ENCODE data around the gene LAMA3. TPM values are rescaled to one million over a fixed set of nuclear protein-coding genes. Genes with fewer than 3 reads are reported as not detected.
"Not testable (repeated sequence)": the region's sequence is repeated elsewhere in the genome, so short reads cannot be mapped to it uniquely, and the experiment has no call there.

The LAMA3 gene
- polyA plus RNA-seq, 3 donors: 2.0 to 3.2 (median 2.2) TPM

DNA sequence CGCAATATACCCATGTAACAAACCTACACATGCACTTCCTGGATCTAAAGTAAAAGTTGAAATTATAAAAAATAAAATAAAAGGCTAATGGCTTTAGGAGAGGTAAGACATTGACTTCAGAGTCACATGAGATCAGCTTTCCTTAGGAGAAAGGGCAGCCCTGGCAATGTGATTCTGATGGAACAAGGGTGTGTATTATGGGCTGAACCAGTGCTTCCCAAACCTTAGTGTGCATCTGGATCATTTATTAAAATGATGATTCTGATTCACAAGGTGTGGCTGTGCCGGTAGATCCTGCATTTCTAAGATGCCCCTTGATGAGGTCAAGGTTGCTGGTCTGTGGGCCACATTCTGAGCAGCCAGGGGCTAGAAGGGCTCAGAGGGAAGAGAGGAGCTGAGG is 42.6 kb downstream of the LAMA3 start:
- DNase-seq: no peak

DNA sequence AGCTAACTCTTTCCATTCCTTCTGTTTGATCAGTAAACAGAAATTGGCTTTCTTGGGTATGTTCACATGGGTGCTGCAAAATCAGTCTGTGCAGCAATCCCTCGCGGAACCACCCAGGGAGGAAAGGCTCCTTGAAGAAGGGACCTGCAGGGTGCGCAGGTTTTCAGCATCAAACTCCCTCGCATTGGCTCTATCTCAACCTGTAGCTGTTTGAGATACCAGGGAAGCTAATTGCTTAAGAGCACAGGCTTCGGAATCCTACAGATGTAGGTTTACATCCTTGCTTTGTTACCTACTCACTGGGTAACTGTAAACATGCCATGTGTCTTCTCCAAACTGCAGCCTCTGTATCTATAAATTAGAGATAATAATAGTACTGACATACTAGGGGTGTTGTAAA is 43.2 kb downstream of the LAMA3 start:
- no peak for DNase-seq

DNA sequence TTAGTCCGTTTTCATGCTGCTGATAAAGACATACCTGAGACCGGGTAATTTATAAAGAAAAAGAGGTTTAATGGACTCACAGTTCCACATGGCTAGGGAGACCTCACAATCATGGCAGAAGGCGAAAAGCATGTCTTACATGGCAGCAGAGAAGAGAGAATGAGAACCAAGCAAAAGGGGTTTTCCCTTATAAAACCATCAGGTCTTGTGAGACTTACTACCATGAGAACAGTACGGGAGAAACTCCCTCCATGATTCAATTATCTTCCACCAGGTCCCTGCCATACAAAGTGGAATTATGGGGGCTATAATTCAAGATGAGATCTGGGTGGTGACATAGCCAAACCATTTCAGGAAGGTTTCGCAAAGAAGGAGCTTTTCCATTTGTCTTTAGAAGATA is 44.0 kb downstream of the LAMA3 start:
- DNase-seq: not testable (repeated sequence)

DNA sequence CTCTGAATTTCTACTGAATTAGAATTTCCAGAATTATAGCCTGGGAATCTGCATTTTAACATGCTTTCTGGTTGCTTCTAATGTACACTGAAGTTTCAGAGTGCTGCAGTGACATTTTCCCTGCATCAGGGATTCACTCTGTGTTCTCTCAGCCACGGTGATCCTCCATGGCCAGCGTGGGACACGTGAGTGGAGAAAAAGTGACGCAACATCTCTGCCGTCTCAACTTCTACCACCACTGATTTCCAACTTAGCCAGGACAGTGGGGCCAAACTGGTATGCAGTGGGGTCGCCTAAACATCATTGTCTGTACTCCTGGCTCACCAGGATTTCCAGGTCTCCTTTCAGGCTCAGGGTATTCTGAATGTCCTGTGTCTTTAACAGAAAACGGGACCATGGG is 44.6 kb downstream of the LAMA3 start:
- DNase-seq: no peak

DNA sequence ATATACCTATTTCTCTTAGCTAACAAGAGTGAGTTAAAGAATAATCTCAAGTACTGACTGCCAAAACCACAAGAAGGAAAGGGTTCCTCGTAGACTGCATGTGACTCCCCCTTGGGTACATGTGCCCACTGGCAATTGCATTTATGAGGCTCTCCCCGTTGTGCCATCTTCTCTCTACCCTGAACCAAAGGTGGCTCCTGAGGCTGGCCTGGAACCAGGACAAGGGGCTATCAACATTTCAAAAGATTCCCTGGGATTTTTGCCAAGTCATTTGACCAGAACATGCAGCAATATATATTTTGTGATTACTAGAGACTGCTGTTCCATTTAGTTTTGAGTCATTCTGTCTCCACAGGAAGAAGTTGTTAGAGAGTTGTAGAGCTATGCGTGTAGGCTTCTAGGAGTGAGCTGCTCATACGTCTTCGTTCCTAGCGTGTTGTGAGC is 45.8 kb downstream of the LAMA3 start:
- no peak for DNase-seq

DNA sequence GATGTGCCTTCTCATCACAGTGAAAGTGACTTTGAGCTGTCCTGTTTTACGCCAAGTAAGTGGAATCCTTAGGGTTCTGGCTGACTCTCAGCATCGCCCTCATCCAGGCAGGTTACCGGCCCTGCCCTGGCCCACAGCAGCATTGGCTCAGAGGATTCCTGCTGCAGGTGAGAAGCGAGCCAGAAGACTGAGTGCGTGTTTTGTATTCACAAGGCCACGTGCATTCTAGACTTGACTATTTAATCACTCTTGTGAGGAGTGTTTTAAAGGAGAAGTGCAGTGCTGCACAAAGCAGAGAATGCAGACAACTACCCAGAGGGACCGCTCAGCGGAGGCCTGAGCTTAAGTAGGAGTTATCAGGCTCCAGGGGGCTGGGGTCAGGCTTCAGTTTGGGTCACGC is 48.3 kb downstream of the LAMA3 start:
- DNase-seq: no peak

DNA sequence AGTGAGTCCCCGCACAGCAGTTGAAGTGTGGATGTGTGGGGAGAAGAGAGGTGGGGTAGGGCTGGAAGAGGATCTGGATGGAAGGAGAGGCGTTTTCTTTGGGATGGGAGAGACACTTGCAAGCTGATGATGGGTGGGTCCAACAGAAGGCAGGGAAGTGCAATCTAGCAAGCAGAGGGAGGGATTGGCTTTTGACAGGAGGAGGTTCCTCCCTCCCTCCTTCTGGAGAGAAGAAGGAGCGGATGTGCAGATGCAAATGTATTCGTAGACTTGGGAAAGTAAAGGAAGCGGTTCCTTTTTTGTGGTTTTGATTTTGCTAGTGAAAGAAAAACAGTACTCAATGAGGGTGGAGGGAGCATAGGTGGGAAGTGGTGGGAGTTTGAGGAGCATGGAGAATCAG is 48.9 kb downstream of the LAMA3 start:
- no peak for DNase-seq

DNA sequence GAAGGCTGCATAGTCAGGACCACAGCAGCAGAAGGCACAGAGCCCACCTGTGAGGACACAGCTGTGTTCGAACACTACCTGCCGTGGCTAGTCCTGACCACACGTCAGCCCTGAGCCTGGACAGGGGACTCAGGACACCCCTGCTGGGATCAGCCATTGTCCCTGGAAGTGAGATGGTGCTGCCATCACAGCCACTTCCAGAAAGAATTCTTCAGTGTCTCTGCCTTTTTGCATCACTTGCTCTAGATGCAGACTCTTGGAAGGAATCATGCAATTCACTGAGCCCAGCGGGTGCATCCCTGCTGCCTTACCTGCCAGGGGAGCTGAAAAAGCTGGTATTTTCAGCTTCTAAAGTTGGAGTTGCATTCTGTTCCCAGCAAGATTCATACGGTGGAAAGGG is 49.3 kb downstream of the LAMA3 start:
- DNase-seq: no peak

DNA sequence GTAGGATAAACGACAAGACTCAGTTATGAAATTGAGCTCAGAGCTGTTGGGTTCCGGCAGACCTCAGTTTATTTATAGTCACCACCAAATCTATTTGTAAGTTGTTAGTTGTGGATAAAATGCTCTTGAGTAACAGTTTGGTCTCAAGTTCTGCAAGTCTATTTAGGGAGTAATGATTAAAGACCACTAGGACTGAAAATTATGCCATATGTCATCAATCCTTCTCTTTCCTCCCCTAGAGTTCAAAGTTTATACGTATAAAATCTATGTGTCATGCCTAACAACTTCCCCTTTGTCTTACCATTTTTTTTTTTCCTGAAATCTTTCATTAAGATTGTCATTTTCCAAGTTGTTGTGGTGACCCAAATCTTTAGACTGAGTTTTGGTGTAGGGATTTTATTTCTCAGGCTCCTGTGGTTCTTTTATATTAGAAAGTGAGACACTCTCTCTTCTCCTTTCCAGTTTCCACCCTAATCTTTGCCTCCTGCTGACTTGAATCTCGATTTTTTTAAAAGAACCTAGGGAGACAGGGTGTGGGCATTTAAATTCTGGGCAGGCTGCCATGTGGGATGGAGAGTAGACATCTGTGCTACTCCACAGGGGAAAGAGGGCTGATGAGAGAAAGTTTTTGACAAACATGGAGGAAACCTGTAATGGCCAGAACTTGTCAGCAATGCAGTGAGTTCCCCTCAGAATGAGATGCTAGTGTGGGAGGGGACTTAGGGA is 51.0 kb downstream of the LAMA3 start:
- no peak for DNase-seq

DNA sequence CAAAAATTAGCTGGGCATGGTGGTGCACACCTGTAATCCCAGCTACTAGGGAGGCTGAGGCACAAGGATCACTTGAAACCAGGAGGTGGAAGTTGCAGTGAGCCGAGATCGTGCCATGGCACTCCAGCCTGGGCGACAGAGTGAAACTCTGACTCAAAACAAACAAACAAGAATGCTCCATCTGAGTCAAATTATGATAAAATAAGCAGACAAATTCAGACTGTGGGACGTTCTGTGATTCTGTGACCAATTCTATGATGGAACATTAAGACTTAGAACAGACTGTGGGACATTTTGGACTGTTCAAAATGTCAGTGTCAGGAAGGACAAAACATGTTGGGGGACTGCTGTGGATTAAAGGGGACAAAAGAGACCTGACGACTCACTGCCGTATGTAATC is 52.7 kb downstream of the LAMA3 start:
- not testable (repeated sequence) for DNase-seq

DNA sequence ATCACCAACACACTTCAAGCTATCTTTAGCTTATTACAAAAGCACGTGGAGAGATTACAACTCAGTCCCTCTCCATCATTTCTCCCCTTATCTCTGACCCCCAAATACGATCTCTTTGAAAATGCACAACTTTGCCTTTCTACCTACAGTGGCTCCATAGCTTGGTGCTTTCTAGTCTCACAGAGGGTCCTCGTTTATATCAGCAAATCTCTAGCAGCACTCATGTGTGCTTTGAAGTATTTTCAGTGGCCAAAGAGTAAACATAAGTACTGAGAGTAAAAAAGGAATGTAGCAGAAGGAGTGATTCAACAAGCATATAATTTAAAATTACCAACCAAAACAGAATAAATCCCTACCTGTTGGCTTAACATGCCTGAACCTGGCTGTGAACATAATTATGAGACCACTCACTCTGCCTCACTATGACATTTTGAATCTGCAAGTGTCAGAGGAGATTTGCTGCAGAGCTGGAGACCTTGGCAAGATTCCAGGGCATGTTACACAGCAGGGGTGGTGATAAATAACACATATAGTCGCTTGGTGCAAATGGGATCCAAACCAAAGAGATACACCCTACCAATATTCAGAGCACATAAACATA is 54.6 kb downstream of the LAMA3 start:
- no peak for DNase-seq

DNA sequence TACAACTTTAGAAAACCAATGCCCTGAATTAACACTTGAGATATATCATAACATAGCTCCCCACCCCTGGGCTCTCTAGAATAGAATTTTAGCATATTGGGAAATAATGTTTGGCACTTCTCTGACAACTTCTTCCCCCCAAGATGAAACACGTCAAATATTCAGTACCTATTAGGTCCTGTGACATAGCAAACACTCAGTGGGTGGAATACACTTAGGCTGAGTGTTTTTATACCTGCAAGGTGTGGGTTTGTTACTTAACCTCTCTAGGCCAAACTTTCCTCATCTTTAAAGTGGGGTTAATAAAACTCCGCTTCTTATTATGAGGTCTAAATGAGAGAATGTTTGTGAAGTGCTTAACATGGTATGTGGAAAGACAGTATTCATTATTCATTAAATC is 56.1 kb downstream of the LAMA3 start:
- DNase-seq: no peak

DNA sequence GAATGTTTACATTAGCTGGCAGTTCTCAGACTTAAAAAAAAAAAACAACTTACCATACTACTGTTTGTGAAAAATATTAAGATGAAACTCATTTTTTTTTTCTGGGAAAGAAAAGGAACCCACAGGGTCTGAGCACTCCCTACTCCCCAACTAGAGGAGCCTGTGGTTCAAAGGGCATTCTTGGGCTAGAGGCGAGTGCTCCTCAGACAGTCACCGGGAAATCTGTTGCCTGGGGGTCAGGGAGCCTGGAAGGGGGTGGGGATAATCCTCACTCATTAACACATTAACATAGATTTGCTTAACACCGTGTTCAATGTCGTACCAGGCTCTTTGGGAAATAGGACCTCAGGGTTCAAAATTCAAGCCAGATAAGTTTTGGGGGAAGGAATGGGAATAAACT is 57.6 kb downstream of the LAMA3 start:
- no peak for DNase-seq

DNA sequence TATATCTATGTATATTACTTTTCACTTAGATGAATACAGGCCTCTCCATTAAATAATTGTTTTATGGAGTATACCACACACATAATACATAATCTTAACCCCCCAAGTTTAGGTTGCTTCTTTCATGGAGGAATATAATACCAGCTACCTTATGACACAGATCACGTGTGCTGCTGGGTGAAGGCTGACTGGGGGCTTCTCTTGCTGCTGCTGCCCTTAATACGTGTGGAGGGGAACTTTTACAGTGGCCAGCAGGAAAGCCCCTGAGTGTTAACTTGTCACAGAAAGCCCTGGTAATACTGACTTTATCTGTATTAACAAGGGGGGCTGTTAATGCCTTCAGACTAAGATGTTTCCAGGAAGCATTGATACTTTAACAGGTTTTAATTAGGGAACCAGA is 63.1 kb downstream of the LAMA3 start:
- no peak for DNase-seq

DNA sequence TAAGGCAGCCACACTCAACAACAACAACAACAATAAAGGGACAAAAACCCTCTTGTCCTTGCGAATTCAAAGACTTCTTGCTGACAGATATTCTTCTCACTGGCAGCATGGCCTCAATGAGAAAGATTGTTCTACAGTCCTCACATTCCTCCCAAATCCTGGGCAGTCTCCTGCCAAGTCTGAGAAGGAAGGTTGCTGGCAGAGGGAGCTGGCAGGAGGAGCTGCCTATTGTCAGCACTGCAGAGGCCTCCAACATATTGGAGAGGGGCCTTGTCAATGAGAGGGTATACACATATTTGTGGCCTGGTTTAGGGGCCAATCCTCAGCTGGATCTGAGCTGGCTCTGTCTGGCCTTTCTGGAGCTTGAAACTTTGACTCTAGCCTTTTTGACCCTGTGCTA is 63.5 kb downstream of the LAMA3 start:
- no peak for DNase-seq

DNA sequence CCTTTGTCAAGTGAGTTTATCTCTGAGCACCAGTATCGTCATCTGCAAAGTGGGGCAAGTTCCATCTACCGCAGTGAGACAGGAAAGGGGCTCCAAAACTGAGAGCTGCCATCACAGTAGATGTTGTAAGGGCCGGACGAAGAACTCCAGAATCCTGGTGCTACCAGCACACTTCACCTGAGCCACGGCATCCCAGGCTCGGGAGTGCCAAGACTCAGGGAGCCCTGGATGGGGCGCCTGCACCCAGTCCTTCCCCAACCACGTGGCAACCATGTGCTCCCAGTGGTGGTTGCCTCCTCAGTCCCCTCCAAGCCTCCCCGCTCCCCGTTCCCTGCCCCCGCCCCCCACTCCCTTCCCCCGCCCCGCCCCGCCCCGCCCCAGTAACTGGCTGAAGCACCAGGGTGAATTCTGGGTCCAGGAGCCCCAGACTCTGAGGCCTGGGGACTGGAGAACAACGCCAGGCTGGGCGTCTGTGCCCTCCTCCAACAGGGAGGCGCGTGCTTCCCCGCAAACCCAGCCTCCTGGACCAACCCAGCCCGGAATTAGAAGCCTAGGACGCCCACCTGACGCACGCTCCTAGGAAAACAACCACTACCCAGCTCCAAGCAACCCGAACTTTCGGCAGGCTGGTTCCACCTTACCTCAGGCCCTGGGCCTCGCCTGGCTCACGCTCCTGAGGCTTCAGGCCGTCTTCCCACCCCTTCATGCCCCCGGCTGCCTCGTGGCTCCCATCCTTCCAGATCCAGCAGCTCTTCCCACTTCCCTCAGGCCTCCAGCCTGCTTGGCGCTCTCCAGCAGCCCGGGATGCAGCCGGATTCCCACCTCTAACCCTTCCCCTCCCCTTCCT is 67.6 kb downstream of the LAMA3 start:
- no peak for DNase-seq

DNA sequence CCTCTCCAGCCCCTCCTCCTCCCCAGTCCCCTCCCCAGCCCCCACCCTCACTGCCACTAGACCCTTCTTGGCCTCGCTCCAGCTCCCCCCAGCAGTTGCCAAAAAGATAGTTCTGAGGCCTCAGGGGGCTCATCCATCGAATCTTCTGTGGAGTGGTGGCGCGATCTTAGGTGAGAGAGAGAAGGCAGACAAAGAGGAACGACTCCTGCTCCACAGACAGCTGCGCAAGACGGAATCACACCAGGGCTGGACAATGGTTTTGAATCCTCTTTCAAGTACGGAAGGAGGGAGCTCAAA is 68.1 kb downstream of the LAMA3 start:
- no peak for DNase-seq

DNA sequence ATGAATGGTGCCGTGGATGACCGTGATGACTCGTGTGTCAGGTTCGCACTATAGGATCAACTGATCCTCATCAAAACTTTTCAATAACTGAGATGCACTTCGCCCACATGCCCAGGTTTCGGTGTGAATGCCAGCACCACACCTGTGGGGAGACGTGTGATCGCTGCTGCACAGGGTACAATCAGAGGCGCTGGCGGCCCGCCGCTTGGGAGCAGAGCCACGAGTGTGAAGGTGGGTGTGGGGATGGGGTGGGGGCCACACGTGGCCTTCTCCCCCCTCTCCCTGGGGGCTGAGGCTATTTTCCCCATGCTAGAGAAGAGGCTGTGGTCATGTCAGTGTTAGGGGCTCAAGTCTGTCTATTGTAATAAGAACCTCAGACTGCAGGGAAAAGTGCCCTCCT is 69.0 kb downstream of the LAMA3 start:
- DNase-seq: no peak

DNA sequence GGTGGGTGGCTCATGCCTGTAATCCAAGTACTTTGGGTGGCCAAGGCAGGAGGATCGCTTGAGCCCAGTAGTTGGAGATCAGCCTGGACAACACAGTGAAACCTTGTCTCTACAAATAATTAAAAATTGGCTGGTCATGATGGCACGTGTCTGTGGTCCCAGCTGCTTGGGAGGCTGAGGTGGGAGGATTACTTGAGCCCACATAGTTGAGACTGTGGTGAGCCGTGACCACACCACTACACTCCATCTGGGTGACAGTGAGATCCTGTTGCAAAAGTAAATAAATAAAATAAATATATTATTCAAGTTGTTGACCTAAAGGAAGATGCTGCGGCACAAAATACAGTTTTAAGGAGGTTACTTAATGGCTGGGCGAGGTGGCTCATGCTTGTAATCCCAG is 72.7 kb downstream of the LAMA3 start:
- DNase-seq: no peak

DNA sequence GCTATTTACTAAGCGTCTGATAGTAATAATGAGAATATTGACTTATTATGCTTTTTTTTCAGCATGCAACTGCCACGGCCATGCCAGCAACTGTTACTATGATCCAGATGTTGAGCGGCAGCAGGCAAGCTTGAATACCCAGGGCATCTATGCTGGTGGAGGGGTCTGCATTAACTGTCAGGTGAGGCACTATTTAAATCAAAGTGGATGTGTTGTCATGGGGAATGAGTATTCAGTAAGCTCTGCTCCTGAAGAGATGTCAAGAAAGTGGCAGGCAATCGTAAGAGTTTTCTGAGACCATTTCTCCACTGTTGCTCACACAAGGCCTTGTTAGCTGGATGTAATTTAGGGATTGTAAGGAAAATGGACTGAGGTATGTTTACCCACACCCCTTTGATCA is 74.1 kb downstream of the LAMA3 start:
- no peak for DNase-seq

DNA sequence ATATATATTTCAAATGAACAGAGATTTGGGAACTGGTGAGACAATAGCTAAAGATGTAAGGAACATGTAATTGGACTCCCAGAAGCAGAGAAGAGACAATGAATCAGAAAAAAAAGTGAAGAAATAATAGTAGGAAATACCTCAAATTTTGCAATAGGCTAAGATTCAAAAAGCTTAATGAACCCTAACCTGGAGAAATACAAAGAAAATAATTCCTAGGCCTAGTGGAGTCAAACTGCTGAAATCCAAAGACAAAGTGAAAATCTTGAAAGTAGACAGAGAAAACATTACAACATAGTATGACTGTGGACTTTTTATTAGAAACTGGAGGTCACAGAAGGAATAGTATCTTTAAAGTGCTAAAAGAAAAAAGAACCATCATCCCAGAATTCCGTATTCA is 76.7 kb downstream of the LAMA3 start:
- DNase-seq: no peak

DNA sequence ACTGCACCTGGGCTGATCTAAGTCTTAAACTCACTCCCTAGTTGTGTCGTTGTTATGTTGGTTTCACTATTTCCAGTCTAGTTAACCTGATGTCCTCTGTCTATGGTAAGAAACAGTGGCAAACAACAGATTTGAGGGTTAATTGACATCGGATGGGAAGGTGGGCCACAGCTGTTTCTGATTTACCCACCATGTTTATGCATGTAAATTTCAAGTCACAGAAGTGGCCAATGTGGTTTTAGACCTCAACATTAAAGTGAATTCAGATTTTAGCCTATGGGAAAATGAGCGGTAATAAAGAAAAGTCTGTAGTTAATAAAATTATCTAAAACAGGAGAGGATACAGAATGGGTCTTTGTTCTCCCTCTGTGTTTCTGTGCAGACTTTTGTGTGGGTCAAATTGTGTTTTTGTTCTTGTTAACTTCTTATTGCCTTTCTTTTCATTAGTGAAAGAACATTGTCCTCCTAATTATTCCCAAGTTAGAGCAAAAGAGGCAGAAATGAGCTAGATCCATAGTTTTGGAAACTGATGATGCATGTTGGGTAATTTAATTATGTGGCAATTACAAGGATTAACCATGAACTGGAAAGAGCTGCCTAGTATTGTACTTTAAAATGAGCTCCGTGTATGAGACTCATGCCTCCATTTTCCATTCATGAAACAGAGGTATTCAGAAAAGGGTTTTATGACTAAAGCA is 83.2 kb downstream of the LAMA3 start:
- DNase-seq: no peak

DNA sequence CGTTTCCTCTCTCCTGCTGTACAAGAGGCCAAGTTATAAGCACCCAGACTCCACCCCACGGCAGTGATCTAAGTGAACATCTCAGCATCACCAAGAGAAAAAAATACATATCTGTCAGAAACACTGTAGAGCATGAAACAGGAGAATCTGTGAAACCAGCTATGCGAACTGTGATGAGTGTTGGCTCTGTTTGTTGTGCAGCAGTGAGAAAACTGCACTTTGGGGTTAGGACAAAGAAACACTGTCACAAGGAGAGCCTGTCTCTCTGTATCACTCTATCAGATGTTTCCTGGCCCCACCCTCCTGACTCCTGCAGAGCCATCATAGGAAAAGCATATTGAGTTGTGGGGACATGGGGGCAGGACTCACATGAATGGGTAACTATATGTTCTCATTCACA is 87.1 kb downstream of the LAMA3 start:
- DNase-seq: no peak

All from renal pelvis (tissue), 4 donors.